Stimulated activated CD8-positive, alpha-beta memory T cell treated with anti-CD3 and anti-CD28 coated beads, Interleukin-7, amount 100 ng/mL, for 48 hours (primary cell): ENCODE results near the gene ZNF608.

ENCODE experiments used
- DNase-seq, 2 donors: peaks; one replicate each; pipeline ENCODE4 v3.0.0-alpha.2; 2020; ENCODE audit warnings: low read depth in 1 of 2; ENCODE audit errors: extremely low read depth in 1 of 2

The ZNF608 gene

GRCh38 chr5:124721229-124721735 lies 25.2 kb downstream of the ZNF608 start:
- no peak for DNase-seq

GRCh38 chr5:124720593-124720992 lies 25.8 kb downstream of the ZNF608 start:
- DNase-seq, result no peak

DNA sequence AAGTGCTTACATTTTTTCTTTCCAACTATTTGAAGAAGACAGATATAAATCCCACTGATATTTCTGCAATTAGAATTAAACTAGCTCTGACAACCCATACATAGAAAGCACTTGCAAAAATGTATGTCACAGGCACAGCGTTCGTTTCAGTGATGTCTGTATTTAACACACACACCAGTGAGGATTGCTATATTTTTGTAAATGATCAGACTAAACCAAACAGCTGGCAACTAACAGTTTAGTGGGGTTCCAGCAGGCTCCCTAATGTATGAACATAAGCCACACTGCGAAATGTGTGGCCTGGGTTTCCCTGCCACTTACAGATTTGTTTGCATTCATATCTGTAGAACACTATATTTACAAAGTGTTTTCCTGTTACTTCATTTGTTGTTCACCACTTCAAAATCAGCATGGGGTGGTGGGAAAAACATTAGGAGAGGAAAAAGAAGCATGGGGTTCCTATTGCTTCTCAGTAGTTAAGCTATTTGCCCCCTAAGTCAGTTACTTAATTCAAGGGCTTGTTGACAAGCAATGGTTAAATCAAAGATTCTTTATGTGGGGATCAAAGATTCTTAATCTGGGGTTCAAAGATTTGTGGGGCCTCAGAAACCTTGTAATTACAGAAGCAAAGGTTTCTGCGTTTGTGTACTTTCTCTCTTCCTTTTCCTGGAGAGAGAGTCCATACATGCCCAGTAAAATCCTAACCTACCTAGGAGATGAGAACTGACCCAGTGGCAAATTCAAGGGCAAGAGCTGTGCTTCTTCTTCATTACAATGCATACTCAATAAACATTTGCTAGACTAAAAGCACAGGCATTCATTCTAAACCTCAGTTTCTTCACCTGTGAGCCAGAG lies 27.1 kb downstream of the ZNF608 start:
- no peak for DNase-seq

- DNase-seq, result no peak
These were observed 28.1 kb downstream of the ZNF608 start for GRCh38 chr5:124718380-124718789.

DNA sequence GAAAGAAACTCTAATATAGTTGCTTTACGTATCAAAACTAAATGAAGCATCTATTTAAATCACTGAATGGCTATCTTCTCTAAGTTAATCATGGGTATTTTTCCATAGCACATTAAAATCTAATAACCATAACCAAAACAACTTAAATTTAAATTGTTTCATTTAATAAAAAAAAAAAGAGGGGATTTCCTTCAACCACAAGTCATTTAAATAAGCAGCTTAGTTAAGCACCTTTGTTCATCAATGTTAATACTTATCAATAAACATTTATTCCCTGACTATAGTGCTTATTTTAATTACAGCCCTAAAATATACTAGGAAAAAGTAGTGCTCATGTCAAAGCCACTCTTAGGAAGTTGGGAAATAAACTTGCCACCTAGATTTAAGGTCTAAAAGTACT lies 30.3 kb downstream of the ZNF608 start:
- no peak for DNase-seq

GRCh38 chr5:124714910-124715309 lies 31.5 kb downstream of the ZNF608 start:
- no peak for DNase-seq

DNA sequence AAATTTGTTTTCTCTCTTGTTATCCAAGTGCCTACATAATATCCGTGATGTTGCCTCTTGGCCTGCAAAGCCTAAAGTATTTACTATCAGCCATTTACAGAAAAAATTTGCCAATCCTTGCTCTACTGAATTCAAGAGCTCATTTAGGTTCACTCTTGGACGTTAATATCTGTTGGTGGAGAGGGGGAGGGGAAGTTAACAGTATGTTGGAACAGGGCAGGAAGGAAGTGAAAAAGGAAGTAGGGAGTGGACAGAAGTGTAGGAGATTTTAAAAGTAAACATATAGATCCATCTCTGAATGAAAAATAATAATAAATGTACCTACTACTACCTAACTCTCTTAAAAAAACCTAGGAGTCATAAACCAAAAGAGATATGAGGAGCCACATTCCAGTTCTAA lies 32.8 kb downstream of the ZNF608 start:
- DNase-seq, result no peak

DNA sequence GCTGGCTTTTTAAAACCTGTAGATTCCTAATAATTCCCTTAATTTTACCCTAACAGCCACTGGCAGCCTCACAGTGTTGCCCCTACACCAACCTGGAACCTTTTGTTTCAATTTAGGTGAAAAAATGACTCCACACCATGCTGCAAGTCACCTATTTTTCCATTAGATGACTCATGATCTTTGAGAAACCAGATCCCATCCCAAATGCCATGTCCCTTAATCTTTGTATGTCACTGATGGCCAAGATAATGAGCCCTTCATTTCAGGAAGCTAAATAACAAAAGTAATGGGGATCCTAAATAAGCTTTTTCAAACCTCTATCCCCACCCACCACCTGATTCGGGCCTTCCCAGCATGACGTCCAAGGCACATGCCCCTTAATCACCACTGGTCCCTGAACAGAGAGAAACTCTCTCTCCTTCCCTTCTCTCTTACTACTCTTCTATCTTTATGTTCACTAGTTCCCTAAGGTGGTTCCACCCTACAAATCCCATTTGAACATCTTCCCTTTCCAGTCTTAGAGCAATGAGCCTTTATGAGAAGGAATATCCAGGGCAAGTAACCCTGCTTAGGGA lies 33.6 kb downstream of the ZNF608 start:
- no peak for DNase-seq

GRCh38 chr5:124708086-124708485 lies 38.4 kb downstream of the ZNF608 start:
- no peak for DNase-seq

DNA sequence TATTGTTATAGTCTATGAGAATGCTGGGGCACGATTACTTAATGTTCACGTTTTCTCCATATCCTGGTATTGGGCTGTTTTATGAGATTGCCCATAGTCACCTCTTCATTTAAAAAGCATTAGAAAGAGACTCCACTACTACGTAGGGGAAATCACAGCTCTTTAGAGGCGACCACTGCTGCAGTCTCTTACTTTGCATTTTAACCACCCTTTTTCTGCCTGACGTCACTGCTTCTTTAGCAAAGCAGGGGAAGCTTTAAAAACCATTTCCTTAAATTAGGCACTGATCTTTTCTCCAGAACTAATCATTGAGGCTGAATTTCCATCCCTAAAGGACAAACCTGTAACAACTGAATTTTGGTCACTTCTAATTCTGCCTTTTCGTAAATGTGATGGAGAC lies 38.9 kb downstream of the ZNF608 start:
- DNase-seq, result no peak

GRCh38 chr5:124706729-124707361 lies 39.6 kb downstream of the ZNF608 start:
- no peak for DNase-seq

DNA sequence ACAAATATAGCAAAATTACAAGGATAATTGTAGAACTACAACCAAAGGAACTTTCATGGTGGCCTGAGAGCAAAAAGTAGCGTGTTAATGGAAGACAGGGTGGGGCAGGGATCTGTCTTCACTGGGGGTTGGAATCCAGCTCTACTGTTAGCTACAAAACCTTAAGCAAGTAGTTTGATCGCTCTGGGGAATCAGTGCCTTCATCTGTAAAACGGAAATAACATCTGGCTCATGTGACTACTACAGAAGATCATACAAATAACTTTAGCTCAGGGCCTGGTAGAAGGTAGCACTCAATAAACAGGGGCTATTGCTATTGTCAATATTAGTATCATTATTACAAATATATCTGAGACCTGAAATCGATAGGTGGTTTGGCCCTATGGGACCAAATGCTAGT lies 40.4 kb downstream of the ZNF608 start:
- DNase-seq, result no peak

DNA sequence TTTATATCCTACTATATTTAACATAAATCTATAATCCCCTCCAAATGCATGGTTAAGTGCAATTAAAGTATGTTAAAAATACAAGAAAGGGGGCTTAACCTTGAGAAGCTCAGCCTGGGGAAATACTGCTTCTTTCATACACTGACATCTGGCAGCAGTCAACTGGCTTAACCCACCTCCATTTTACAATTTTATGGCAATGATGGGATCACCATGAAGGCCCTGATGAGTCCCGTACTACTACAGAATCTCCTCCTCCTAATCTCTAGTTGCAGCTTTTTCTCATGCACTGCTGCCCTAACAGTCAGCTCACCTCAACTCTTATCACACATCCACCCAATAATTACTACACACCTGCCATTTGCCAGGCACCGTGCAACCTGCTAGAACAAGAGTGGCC lies 40.9 kb downstream of the ZNF608 start:
- no peak for DNase-seq

DNA sequence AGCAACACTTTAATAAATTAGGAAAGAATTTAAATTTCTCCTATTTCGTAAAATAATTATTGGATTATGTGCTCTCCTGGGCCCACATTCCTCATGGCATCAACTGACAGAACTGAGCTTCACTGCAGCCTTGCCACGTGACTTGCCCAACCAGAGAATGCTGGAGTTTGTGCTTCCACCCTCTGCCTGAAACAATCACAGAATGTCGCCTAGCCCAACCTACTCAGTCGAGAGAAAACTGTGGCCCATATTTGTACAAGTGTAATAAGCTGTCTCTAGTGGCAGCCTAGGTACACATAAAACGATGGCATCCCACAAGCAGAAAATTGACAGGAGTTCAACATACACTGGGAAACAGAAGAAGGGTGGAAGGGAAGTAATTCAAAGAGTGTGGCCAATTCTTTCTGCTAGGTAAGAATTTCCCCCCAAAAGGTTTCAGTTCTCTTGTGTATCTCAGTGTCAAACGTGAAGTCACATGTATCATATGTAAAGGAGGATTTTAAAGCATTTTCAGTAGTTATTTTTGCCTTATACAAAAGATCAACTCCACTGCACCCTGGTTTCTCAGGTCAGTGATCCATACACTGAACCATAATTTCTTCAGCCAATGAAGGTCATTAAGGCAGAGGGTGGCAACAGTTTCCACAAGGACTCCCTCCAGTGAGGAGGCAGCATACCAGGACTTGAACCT lies 41.7 kb downstream of the ZNF608 start:
- no peak for DNase-seq

GRCh38 chr5:124703995-124704394 lies 42.4 kb downstream of the ZNF608 start:
- DNase-seq, result no peak

DNA sequence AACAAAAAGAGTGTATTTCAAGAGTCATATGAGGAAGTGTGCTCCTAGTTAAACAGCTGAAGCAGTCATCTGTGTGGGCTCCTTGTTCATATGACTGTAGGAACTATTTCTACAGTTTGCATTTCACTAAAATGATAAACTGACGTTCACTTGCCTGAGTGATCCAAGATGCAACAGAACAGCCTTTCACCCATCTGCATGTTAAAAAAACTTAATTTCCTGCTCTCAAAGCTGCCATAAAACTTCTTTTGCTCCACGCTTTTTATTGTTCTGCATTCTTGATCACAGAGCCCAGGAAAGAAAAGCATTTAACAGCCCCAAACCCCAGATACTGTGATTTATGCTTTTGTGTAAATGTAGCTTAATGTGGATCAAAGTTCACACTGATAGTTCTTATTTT lies 43.9 kb downstream of the ZNF608 start:
- no peak for DNase-seq

- no peak for DNase-seq
These were observed 44.5 kb downstream of the ZNF608 start for GRCh38 chr5:124701873-124702425.

- DNase-seq, result no peak
These were observed 45.4 kb downstream of the ZNF608 start for GRCh38 chr5:124701016-124701415.

DNA sequence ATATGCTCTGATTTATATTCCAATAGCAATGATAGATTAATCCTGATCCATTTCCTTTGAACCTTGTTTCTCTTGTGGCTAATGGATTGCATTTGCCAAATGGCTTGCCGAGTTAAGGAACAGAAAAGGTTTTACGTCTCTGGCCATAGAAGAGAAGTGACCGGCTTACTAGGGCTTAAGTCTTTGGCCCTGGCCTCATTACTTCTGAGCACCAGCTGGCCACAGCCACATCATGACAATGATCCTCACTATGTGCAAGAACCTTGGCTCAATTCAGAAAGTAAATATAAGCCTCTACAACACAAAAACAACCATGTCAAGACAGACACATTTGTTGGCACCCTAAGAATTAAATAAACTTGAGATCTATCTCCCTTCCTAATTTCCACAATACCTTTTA lies 46.1 kb downstream of the ZNF608 start:
- no peak for DNase-seq

GRCh38 chr5:124698770-124699169 lies 47.7 kb downstream of the ZNF608 start:
- DNase-seq, result no peak
